Neural cell (in vitro differentiated cells): ENCODE data around the gene AFF3. TPM values are rescaled to one million over a fixed set of nuclear protein-coding genes. Genes with fewer than 3 reads are reported as not detected.

Experiments used
- H2AFZ ChIP-seq: fragments of 200-600, 300-800 bp; sonication (generic), shearing (Covaris generic); 2 replicates; pipeline ENCODE4 v1.6.0; 2014; ENCODE audit warnings: low read depth, mild to moderate bottlenecking, antibody characterized with exemption, low read length, moderate library complexity
- H3F3A ChIP-seq: fragments of 200-600 bp; shearing (Covaris generic); 2 replicates; pipeline ENCODE4 v1.6.1; 2016; ENCODE audit warnings: mild to moderate bottlenecking, moderate library complexity, mixed read lengths, antibody characterized with exemption, low read length; ENCODE audit not compliant: insufficient read depth, poor library complexity, severe bottlenecking
- H3K27ac ChIP-seq: fragments of 200-600, 300-800 bp; sonication (generic), shearing (Covaris generic); 2 replicates; pipeline ENCODE4 v1.5.1; 2014; ENCODE audit warnings: mild to moderate bottlenecking, low read length, moderate library complexity
- H3K27me3 ChIP-seq: fragments of 300-800, 200-600 bp; sonication (generic), shearing (Covaris generic); 2 replicates; pipeline ENCODE4 v1.6.0; 2014; ENCODE audit warnings: mild to moderate bottlenecking, low read depth, low read length, moderate library complexity; ENCODE audit not compliant: insufficient read depth
- H3K36me3 ChIP-seq: fragments of 300-800, 200-600 bp; sonication (generic), shearing (Covaris generic); 2 replicates; pipeline ENCODE4 v1.5.1; 2014; ENCODE audit warnings: mild to moderate bottlenecking, antibody characterized with exemption, low read length, moderate library complexity; ENCODE audit not compliant: insufficient read depth
- H3K4me2 ChIP-seq: fragments of 300-800, 200-600 bp; sonication (generic), shearing (Covaris generic); 2 replicates; pipeline ENCODE4 v1.6.0; 2014; ENCODE audit warnings: mild to moderate bottlenecking, low read length
- H3K4me3 ChIP-seq: fragments of 300-800, 200-600 bp; sonication (generic), shearing (Covaris generic); 2 replicates; pipeline ENCODE4 v1.5.1; 2014; ENCODE audit warnings: mild to moderate bottlenecking, low read length, moderate library complexity
- H3K79me2 ChIP-seq: fragments of 200-600 bp; shearing (Covaris generic); replicated peaks from 2 replicates; pipeline ENCODE4 v1.6.0; 2014; ENCODE audit warnings: mild to moderate bottlenecking, low read length, moderate library complexity; ENCODE audit not compliant: insufficient read depth
- H3K9ac ChIP-seq: fragments of 300-800, 200-600 bp; sonication (generic), shearing (Covaris generic); 2 replicates; pipeline ENCODE4 v1.6.1; 2016; ENCODE audit warnings: mild to moderate bottlenecking, low read length, mixed read lengths
- H3K9me2 ChIP-seq: fragments of 200-600 bp; shearing (Covaris generic); 2 replicates; pipeline ENCODE4 v1.6.1; 2016; ENCODE audit warnings: mild to moderate bottlenecking, low read length, mixed read lengths; ENCODE audit not compliant: insufficient read depth
- H3K9me3 ChIP-seq: fragments of 200-600, 300-800 bp; sonication (generic), shearing (Covaris generic); 2 replicates; pipeline ENCODE4 v1.6.1; 2016; ENCODE audit warnings: mild to moderate bottlenecking, mixed run types, low read length, moderate library complexity, mixed read lengths
- H4K20me1 ChIP-seq: fragments of 200-600 bp; shearing (Covaris generic); 2 replicates; pipeline ENCODE4 v1.6.1; 2016; ENCODE audit warnings: mild to moderate bottlenecking, mixed run types; ENCODE audit not compliant: insufficient read depth
- CTCF ChIP-seq: fragments of 450-650 bp; IDR thresholded peaks from 2 replicates; pipeline ENCODE4 v1.5.1; 2014; ENCODE audit warnings: antibody characterized with exemption, mild to moderate bottlenecking, moderate library complexity; ENCODE audit not compliant: poor library complexity, severe bottlenecking
- EP300 ChIP-seq: fragments of 450-650 bp; conservative IDR thresholded peaks from 2 replicates; pipeline ENCODE4 v1.6.1; 2014; ENCODE audit warnings: antibody characterized with exemption, mild to moderate bottlenecking, moderate library complexity; ENCODE audit not compliant: poor library complexity, severe bottlenecking
- EZH2 ChIP-seq: fragments of 200-600, 300-800 bp; shearing (Covaris generic), sonication (generic); IDR thresholded peaks from 2 replicates; pipeline ENCODE4 v1.6.1; 2014; ENCODE audit warnings: antibody characterized with exemption, low read length, borderline replicate concordance, mild to moderate bottlenecking; ENCODE audit not compliant: insufficient read depth, poor library complexity, severe bottlenecking
- MXI1 ChIP-seq: fragments of 450-650 bp; conservative IDR thresholded peaks from 2 replicates; pipeline ENCODE4 v1.6.1; 2014; ENCODE audit warnings: antibody characterized with exemption, mild to moderate bottlenecking; ENCODE audit not compliant: poor library complexity, severe bottlenecking
- POLR2AphosphoS5 ChIP-seq: IDR thresholded peaks from 2 replicates; pipeline ENCODE4 v1.6.1; 2012
- RAD21 ChIP-seq: fragments of 450-650 bp; conservative IDR thresholded peaks from 2 replicates; pipeline ENCODE4 v1.6.1; 2014; ENCODE audit warnings: antibody characterized with exemption, mild to moderate bottlenecking, moderate library complexity
- REST ChIP-seq: IDR thresholded peaks from 2 replicates; pipeline ENCODE4 v1.6.1; 2012; ENCODE audit warnings: borderline replicate concordance
- SMC3 ChIP-seq: fragments of 450-650 bp; conservative IDR thresholded peaks from 2 replicates; pipeline ENCODE4 v1.6.1; 2014; ENCODE audit warnings: antibody characterized with exemption, mild to moderate bottlenecking, moderate library complexity; ENCODE audit not compliant: poor library complexity
- TAF1 ChIP-seq: IDR thresholded peaks from 2 replicates; pipeline ENCODE4 v1.6.1; 2012; ENCODE audit warnings: low read depth
- polyA plus RNA-seq: library from polyadenylated mRNA; depleted of rRNA; stranded (reverse); fragments of >200 nt; gene quantifications from 2 replicates; pipeline ENCODE4 v1.2.3, GENCODE V29; 2014

The AFF3 gene
- polyA plus RNA-seq, 1 donor from 2014 or later, result 5.1 TPM

GRCh38 chr2:99734236-99734635 lies 408.2 kb downstream of the AFF3 start:
- Histone ChIP-seq H2AFZ (no peak overlapping the region), H3K79me2 (no peaks in the 10 kb centered on the region), H3K9me3 (no peaks in the 10 kb centered on the region), H3F3A (no peaks in the 10 kb centered on the region), H3K27ac (no peak overlapping the region), H3K4me2 (no peak overlapping the region), H4K20me1 (no peaks in the 10 kb centered on the region), H3K4me3 (no peak overlapping the region), H3K9ac (no peak overlapping the region), H3K9me2 (no peaks in the 10 kb centered on the region), H3K36me3 (no peaks in the 10 kb centered on the region), H3K27me3 (no peaks in the 10 kb centered on the region)
- no peak for TF ChIP-seq POLR2AphosphoS5
- no peak for TF ChIP-seq MXI1
- TF ChIP-seq TAF1, result no peak
- no peak for TF ChIP-seq CTCF
- no peak for TF ChIP-seq RAD21
- TF ChIP-seq SMC3, result no peak
- TF ChIP-seq EP300, result no peak
- no peak for TF ChIP-seq EZH2
- TF ChIP-seq REST, result no peak

- H3K9me2 ChIP-seq, result no peaks in the 10 kb centered on the region
- no peak overlapping the region for H3K27ac ChIP-seq
- no peak overlapping the region for H3K9ac ChIP-seq
- H3K27me3 ChIP-seq, result no peaks in the 10 kb centered on the region
- no peaks in the 10 kb centered on the region for H4K20me1 ChIP-seq
- no peak overlapping the region for H2AFZ ChIP-seq
- no peaks in the 10 kb centered on the region for H3K79me2 ChIP-seq
- H3K36me3 ChIP-seq, result no peaks in the 10 kb centered on the region
- no peak overlapping the region for H3K4me3 ChIP-seq
- no peaks in the 10 kb centered on the region for H3F3A ChIP-seq
- H3K4me2 ChIP-seq, result no peak overlapping the region
- no peak for TF ChIP-seq MXI1
- no peak for TF ChIP-seq EZH2
- no peak for TF ChIP-seq SMC3
- no peak for TF ChIP-seq TAF1
- TF ChIP-seq POLR2AphosphoS5, result no peak
- TF ChIP-seq CTCF, result no peak
- no peak for TF ChIP-seq REST
- no peak for TF ChIP-seq EP300
- no peak for TF ChIP-seq RAD21
- no peaks in the 10 kb centered on the region for H3K9me3 ChIP-seq
Observed at GRCh38 chr2:99729104-99730025, 413.0 kb downstream of the AFF3 start.
